Heart right ventricle (tissue), 16 donors: ENCODE results near the gene SLC9A5. TPM values are rescaled to one million over a fixed set of nuclear protein-coding genes. Genes with fewer than 3 reads are reported as not detected.

Experiments used
- ATAC-seq, 8 donors: fragments of 200-7000 bp; cut with Tn5 transposase; one replicate each; pipeline ENCODE4 v1.9.1; 2020; ENCODE audit warnings: mild to moderate bottlenecking in 8 of 8, moderate library complexity in 8 of 8, moderate number of reproducible peaks in 1 of 8
- DNase-seq, 2 donors: peaks; one replicate each; pipeline ENCODE4 v3.0.0-alpha.2; 2020
- H3K27ac ChIP-seq, 10 donors: fragments of 200-600 bp; sonication (generic) in 2 of 10; one replicate each; pipeline versions ENCODE4 v1.5.0 to v1.8.0; 2020 to 2022; ENCODE audit warnings: mild to moderate bottlenecking in 3 of 10
- H3K27me3 ChIP-seq, 7 donors: fragments of 200-600 bp; one replicate each; pipeline ENCODE4 v1.8.0; 2021 to 2022; ENCODE audit warnings: mild to moderate bottlenecking in 2 of 7
- H3K36me3 ChIP-seq, 9 donors: fragments of 200-600 bp; sonication (generic) in 1 of 9; one replicate each; pipeline versions ENCODE4 v1.5.0 to v1.8.0; 2020 to 2022; ENCODE audit warnings: mild to moderate bottlenecking in 2 of 9
- H3K4me1 ChIP-seq, 9 donors: fragments of 200-600 bp; sonication (generic) in 1 of 9; one replicate each; pipeline versions ENCODE4 v1.5.0 to v1.8.0; 2020 to 2022; ENCODE audit warnings: mild to moderate bottlenecking in 4 of 9
- H3K4me3 ChIP-seq, 10 donors: fragments of 200-600 bp; sonication (generic) in 2 of 10; one replicate each; pipeline versions ENCODE4 v1.5.0 to v1.8.0; 2020 to 2022; ENCODE audit warnings: mild to moderate bottlenecking in 7 of 10, moderate library complexity in 2 of 10
- H3K9me3 ChIP-seq, 11 donors: fragments of 200-600 bp in 10 of 11; sonication (generic) in 2 of 11; one replicate each; pipeline versions ENCODE4 v1.5.0 to v1.8.0; 2013 to 2022; ENCODE audit warnings: mild to moderate bottlenecking in 2 of 11, control low read depth in 1 of 11, moderate library complexity in 1 of 11
- WGBS, 2 donors: extraction: QIAGEN DNeasy Blood & Tissue Kit; methylation state at CpG; one replicate each; pipeline ENCODE4 v1.1.7; 2013; ENCODE audit warnings: inconsistent platforms in 1 of 2; 5-methylcytosine and 5-hydroxymethylcytosine counted together
- intact Hi-C, 10 donors: fragments of 100-400 bp; cut with DNase I; formaldehyde crosslinking; loops; one replicate each; pipeline versions ENCODE4 v1.11.1 to v1.14.2; 2022
- polyA plus RNA-seq, 2 donors: library from polyadenylated mRNA; stranded (reverse); fragments of 200-250 nt; gene quantifications; one replicate each; pipeline ENCODE4 v1.2.3, GENCODE V29; 2013
- total RNA-seq, 10 donors: library from RNA; stranded (reverse); fragmentation: NEBNext Ultra II Directional in 3 of 10; extraction: Animal tissue kit (Norgen Biotek cat#: 25700) in 3 of 10; gene quantifications; one replicate each; pipeline versions ENCODE4 v1.2.1 to v1.2.4, GENCODE V29; 2021 to 2023
- TF ChIP-seq, protein P1 (sequence below), 9 donors: fragments of 200-600 bp; sonication (generic) in 2 of 9; IDR thresholded peaks; one replicate each; pipeline versions ENCODE4 v1.5.0 to v1.8.0; 2021 to 2022; ENCODE audit warnings: antibody characterized with exemption in 9 of 9, mild to moderate bottlenecking in 5 of 9, moderate library complexity in 1 of 9
- donor health status: Arrhythmogenic right ventricular cardiomyopathy.
- donor health status: ischemic (EF 13 %, LVEDD 7.1; RV severe dilation, severe dysfunction).
- donor health status: healthy with polysubstance abuse.
- donor health status: DM: no; HTN: yes; CAD: no.
- donor health status: DM: no; HTN: no; CAD: no.
- donor health status: ischemic (EF 25% LVEDD 6.9; RV normal size, moderate dysfunction).
- donor health status: ischemic (EF 25% LVEDD 5.7; RV mildly dilated, moderate dysfunction).
- donor health status: healthy.
- donor health status: DM: yes; HTN: yes; CAD: no.
- donor health status: Ischemic cardiomyopathy.
- donor health status: ischemic (EF 35%, LVEDD 5.7; RV mildly dilated, moderate dysfunction).
- donor health status: nonischemic (EF 11% LVEDD 7.7; RV severe dilation, severe dysfunction).
- donor health status: DM: yes; HTN: yes; CAD: no.
- donor health status: PGD.
- donor health status: ischemic (EF 29% LVEDD 5.4; RV normal size, mild dysfunction).
- donor health status: nonischemic (EF 23%, LVEDD 6.1; RV moderate dilation, normal function).

Gene SLC9A5
- total and polyA plus RNA-seq, 12 donors, result 0.26 to 2.4 (median 1.0) TPM

DNA sequence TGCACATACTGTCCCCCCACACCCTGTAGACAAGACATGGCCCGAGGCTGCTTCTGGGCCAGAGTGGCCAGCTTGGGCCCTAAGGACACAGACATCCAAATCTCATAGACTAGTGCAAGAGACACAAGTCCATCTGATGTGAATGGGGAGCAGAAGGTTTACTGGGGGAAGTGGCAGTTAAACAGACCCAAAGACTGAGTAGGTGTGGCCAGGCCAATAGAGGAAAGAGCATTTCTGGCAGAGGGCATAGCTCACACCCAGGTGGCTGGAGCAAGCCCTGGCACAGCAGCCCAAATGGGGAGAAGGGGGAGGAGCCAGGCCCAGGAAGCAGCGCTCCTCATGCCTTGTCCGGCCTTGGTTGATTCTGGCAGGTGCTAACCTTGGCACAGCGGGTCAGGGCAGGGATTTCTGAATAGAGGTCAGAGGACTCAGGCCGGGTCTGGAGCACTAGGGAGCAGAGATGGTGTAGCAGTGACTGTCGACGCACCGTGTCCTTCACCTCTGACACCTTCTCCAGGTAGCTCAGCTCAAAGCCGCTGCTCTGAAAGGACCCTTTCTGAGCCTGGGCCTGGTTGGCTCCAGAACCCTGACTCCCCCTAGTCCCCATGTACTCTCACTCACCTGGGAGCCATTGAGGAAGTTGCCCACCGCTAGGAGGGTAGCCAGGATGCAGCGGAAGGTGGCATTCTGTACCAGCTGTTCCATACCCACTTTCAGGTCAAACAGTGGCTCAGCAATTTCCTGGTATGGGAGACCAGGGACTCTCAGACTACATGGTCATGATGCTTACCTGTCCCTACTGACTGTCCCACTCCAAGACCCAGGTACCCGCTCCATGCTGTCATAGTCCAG lies 17.7 kb upstream of the SLC9A5 start:
- WGBS, 2 donors, result 88% methylated on average over 12 of the region's 12 CpGs
- Histone ChIP-seq H3K9me3 (no peaks in the 10 kb centered on the region), H3K27me3 (no peaks in the 10 kb centered on the region), H3K4me1 (peaks cover 5 to 19% (median 14%) of the 10 kb centered on the region in 9 donors), H3K36me3 (peaks cover 3 to 82% (median 56%) of the 10 kb centered on the region in 9 donors), H3K27ac (no peak overlapping the region), H3K4me3 (no peak overlapping the region)
- TF ChIP-seq, protein P1, sequence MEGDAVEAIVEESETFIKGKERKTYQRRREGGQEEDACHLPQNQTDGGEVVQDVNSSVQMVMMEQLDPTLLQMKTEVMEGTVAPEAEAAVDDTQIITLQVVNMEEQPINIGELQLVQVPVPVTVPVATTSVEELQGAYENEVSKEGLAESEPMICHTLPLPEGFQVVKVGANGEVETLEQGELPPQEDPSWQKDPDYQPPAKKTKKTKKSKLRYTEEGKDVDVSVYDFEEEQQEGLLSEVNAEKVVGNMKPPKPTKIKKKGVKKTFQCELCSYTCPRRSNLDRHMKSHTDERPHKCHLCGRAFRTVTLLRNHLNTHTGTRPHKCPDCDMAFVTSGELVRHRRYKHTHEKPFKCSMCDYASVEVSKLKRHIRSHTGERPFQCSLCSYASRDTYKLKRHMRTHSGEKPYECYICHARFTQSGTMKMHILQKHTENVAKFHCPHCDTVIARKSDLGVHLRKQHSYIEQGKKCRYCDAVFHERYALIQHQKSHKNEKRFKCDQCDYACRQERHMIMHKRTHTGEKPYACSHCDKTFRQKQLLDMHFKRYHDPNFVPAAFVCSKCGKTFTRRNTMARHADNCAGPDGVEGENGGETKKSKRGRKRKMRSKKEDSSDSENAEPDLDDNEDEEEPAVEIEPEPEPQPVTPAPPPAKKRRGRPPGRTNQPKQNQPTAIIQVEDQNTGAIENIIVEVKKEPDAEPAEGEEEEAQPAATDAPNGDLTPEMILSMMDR (IDR thresholded peaks at IDR 0.05), result no peak
- ATAC-seq, result no peak
- intact Hi-C loops, result no loop called here
- no peak for DNase-seq

DNA sequence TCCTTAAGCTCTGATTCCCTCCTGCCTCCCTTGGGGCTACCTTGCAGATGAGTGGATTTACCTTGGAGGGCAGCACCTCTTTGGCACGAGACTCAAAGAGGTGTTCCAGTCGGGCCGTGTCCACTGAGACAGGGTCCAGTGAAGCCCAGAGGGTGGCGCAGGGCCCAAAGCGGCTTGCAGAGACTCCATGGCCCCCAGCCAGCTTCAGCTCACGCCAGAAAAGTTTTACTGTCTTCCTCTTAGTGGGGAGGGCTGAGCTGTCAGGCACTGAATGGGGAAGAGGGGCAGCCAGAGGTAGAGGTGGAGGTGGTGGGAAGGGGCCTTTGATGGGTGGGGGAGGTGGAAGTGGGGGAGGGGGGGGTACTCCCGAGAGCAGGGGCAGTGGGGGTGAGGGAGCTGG lies 15.2 kb upstream of the SLC9A5 start:
- H3K36me3 ChIP-seq, result peaks cover 14 to 100% (median 76%) of the 10 kb centered on the region in 9 donors

DNA sequence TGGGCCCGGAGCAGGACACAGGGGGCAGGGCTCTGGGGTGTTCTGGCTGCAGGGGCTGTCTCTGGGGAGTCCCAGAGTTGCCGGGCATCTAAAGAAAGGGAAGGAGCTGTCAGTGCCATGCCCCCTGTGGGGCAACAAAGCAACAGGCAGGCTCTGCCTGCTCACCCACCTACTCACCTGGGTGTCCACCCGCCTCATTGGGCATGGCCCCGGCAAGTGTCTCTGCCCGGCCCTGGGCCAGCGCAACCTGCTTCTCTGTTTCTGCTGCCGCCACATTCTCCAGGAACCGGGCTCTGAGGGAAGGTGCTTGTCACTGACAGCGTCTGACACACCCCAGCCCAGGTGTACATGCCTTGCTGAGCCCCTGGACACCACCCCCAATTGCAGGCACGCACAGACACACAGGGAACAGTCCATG lies 14.6 kb upstream of the SLC9A5 start:
- WGBS, 2 donors, result 92 to 94% methylated on average over 10 of the region's 10 CpGs
- Histone ChIP-seq H3K36me3 (peaks cover 10 to 100% (median 76%) of the 10 kb centered on the region in 9 donors), H3K4me3 (no peak overlapping the region), H3K27ac (no peak overlapping the region), H3K4me1 (no peaks in the 10 kb centered on the region), H3K9me3 (no peaks in the 10 kb centered on the region), H3K27me3 (no peaks in the 10 kb centered on the region)
- TF ChIP-seq, protein P1 (IDR thresholded peaks at IDR 0.05), result no peak
- intact Hi-C loops, result no loop called here
- ATAC-seq (no peak), DNase-seq (no peak)

More for the DNA sequence above, 15.2 kb upstream of the SLC9A5 start:
- ATAC-seq (no peak), DNase-seq (no peak)
- Histone ChIP-seq H3K27me3 (no peaks in the 10 kb centered on the region), H3K4me3 (no peak overlapping the region), H3K4me1 (peaks cover 0 to under 1% (median 0%) of the 10 kb centered on the region in 9 donors), H3K9me3 (no peaks in the 10 kb centered on the region), H3K27ac (no peak overlapping the region)
- TF ChIP-seq, protein P1 (IDR thresholded peaks at IDR 0.05), result no peak
- WGBS, 2 donors, result 74 to 79% methylated on average over 7 of the region's 7 CpGs
- intact Hi-C loops, result no loop called here

DNA sequence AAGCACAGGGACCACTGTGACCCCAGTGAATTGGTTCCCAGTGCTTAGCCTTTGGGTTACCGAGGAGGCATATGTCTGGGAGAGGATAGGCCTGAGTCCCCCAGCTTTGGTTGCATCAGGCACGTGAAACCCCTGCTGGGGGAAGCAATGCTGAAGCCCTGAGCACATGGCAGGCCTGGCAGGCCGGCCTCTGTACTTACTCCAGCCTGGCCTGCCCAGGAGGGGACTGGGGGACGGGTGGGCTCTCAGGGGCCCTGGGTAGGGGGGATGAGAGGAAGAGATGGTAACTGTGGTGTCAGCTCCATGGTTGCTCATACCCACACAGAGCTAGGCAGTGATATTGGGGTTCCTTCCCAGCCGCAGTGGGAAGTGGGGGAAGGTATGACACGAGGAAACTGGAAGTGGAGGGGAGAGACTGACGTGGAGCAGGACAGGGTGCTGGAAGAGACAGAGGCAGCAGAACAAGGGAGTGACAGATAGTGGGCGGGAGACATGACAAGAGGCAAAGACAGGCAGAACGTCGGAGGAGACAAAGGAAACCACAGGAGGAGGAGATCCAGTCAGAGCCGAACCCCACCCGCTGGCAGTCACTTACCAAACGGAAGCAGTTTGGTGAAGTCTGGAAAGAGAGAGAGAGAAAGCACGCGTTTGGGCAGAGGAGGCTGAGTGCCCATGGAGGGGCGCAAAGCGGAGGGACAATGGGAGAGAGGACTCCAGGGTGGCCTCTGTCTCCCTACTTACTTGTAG lies 12.8 kb upstream of the SLC9A5 start:
- DNase-seq (no peak), ATAC-seq (no peak)
- Histone ChIP-seq H3K27ac (no peak overlapping the region), H3K9me3 (no peaks in the 10 kb centered on the region), H3K27me3 (no peaks in the 10 kb centered on the region), H3K36me3 (peaks cover 2 to 96% (median 64%) of the 10 kb centered on the region in 9 donors), H3K4me1 (peaks cover 7 to 18% (median 11%) of the 10 kb centered on the region in 9 donors), H3K4me3 (no peak overlapping the region)
- intact Hi-C loops, result no loop called here
- WGBS, 2 donors, result 85 to 89% methylated on average over 17 of the region's 17 CpGs
- TF ChIP-seq, protein P1 (IDR thresholded peaks at IDR 0.05), result no peak
